Tibial nerve (tissue), 4 donors: ENCODE measurements around the gene SMAD6. TPM values are rescaled to one million over a fixed set of nuclear protein-coding genes. Genes with fewer than 3 reads are reported as not detected.

ENCODE experiments used
- DNase-seq, 2 donors: peaks; one replicate each; pipeline ENCODE4 v3.0.0-alpha.2; 2019; ENCODE audit warnings: low spot score in 2 of 2
- H3K27ac ChIP-seq, 4 donors: fragments of 200-600 bp; sonication (generic) in 3 of 4; one replicate each; pipeline ENCODE4 v1.5.1; 2017 to 2019; ENCODE audit warnings: mild to moderate bottlenecking in 1 of 4
- H3K27me3 ChIP-seq, 2 donors: fragments of 200-600 bp; sonication (generic) in 1 of 2; one replicate each; pipeline versions ENCODE4 v1.5.1 to v1.6.0; 2017 to 2019
- H3K36me3 ChIP-seq, 3 donors: fragments of 200-600 bp; sonication (generic); one replicate each; pipeline ENCODE4 v1.5.1; 2018 to 2019
- H3K4me1 ChIP-seq, 4 donors: fragments of 200-600 bp; sonication (generic) in 3 of 4; one replicate each; pipeline ENCODE4 v1.5.1; 2017 to 2019
- H3K4me3 ChIP-seq, 4 donors: fragments of 200-600 bp; sonication (generic) in 3 of 4; one replicate each; pipeline ENCODE4 v1.5.1; 2017 to 2019; ENCODE audit warnings: mild to moderate bottlenecking in 1 of 4, moderate library complexity in 1 of 4
- H3K9me3 ChIP-seq, 4 donors: fragments of 200-600 bp; sonication (generic) in 3 of 4; one replicate each; pipeline ENCODE4 v1.5.1; 2017 to 2019
- EP300 ChIP-seq, 2 donors: sonication (generic); formaldehyde crosslinking; IDR thresholded peaks; one replicate each; pipeline ENCODE4 v1.6.1; 2017; ENCODE audit warnings: antibody characterized with exemption in 2 of 2, mild to moderate bottlenecking in 1 of 2
- POLR2A ChIP-seq, 2 donors: fragments of 450-650 bp; IDR thresholded peaks; one replicate each; pipeline ENCODE4 v1.6.1; 2017; ENCODE audit warnings: antibody characterized with exemption in 2 of 2, mild to moderate bottlenecking in 2 of 2, moderate library complexity in 2 of 2
- whole genome bisulfite sequencing, 2 donors: methylation state at CpG; one replicate each; pipeline ENCODE4 v1.1.5; 2018; 5-methylcytosine and 5-hydroxymethylcytosine counted together
- total RNA-seq, 4 donors: library from RNA; depleted of rRNA; stranded (reverse); fragments of >200 nt; gene quantifications; one replicate each; pipeline ENCODE4 v1.1.0, GENCODE V29; 2016
- TF ChIP-seq, protein P1 (sequence below), 5 experiments: fragments of 200-600 bp in 3 of 5; fragments of 450-650 bp in 2 of 5; sonication (generic) in 3 of 5; IDR thresholded peaks; one replicate each; pipeline ENCODE4 v1.5.1; 2016 to 2019; ENCODE audit warnings: antibody characterized with exemption in 5 of 5, mild to moderate bottlenecking in 3 of 5, moderate library complexity in 2 of 5

The SMAD6 gene
- total RNA-seq, 4 donors from 2014 or later: 41.9 to 57.2 (median 48.6) TPM

DNA sequence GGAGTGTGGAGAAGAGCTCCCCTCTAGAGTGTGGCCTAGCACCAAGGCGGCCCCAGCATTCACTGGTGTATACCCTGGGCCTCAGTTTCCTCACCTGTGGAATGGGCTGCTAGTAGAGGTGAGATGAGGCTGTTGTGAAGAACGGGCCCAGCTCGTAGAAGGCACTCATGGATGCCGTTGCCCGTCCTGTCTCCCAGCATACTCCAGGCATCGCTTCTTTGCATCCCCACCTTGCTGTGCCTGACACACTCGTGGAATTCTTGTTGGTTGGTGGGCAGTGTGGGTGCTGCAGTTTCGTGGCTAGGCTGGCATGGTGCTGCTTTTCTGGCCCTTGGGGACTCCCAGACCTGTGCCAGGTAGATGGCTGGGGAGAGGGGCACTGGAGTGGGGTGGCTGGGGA lies 76.7 kb downstream of the SMAD6 start:
- H3K36me3 ChIP-seq: peaks cover 0 to 19% (median 0%) of the 10 kb centered on the region in 3 donors
- H3K4me1 ChIP-seq: peaks cover 0 to 42% (median 10%) of the 10 kb centered on the region in 4 donors
- no peaks in the 10 kb centered on the region for H3K9me3 ChIP-seq
- 90 to 98% methylated on average over 8 of the region's 8 CpGs for whole genome bisulfite sequencing, 2 donors
- no peak overlapping the region for H3K4me3 ChIP-seq
- no peak for DNase-seq
- TF ChIP-seq POLR2A (IDR thresholded peaks at IDR 0.05): no peak
- TF ChIP-seq, protein P1, sequence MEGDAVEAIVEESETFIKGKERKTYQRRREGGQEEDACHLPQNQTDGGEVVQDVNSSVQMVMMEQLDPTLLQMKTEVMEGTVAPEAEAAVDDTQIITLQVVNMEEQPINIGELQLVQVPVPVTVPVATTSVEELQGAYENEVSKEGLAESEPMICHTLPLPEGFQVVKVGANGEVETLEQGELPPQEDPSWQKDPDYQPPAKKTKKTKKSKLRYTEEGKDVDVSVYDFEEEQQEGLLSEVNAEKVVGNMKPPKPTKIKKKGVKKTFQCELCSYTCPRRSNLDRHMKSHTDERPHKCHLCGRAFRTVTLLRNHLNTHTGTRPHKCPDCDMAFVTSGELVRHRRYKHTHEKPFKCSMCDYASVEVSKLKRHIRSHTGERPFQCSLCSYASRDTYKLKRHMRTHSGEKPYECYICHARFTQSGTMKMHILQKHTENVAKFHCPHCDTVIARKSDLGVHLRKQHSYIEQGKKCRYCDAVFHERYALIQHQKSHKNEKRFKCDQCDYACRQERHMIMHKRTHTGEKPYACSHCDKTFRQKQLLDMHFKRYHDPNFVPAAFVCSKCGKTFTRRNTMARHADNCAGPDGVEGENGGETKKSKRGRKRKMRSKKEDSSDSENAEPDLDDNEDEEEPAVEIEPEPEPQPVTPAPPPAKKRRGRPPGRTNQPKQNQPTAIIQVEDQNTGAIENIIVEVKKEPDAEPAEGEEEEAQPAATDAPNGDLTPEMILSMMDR (IDR thresholded peaks at IDR 0.05): no peak
- TF ChIP-seq EP300 (IDR thresholded peaks at IDR 0.05): no peak
- H3K27ac ChIP-seq: no peak overlapping the region
- no peaks in the 10 kb centered on the region for H3K27me3 ChIP-seq

DNA sequence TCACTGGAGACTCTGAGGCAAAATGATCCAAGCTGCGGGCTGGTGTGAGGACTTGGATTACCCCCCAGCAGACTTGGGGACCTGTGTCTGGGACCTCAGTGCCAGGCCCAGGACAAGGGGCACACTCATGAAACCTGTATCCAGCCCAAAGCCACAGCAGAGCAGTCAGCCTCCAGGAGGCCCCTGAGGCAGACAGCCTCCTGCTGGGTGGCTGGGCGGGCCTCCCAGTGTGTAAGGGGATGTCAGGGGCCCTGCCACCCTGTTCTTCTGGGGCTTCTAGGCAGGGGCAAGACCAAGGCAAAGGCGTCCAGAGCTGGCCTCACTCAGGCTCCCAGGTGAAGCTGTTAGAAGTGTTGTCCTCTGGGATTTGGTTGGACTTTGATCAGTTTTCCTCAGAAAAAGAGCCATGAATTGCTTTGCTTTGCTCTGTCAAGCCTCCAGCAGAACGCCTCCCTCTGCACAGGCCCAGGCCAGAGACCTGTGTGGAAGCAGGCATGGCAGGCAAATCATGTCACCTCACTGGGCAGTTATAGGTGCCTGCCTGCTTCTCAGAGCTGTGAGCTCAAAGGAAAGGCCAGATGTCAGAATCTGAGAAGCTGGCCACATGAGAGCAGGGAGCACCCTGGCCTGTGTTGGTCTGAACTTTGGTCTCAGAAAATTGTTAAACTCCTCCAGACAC lies 77.4 kb downstream of the SMAD6 start:
- 77 to 93% methylated on average over 4 of the region's 4 CpGs for WGBS, 2 donors
- no peak overlapping the region for H3K27ac ChIP-seq
- H3K4me1 ChIP-seq: peaks cover 0 to 35% (median 3%) of the 10 kb centered on the region in 4 donors
- no peaks in the 10 kb centered on the region for H3K27me3 ChIP-seq
- H3K36me3 ChIP-seq: peaks cover 0 to 21% (median 0%) of the 10 kb centered on the region in 3 donors
- H3K4me3 ChIP-seq: no peak overlapping the region
- TF ChIP-seq POLR2A (IDR thresholded peaks at IDR 0.05): no peak
- TF ChIP-seq, protein P1 (IDR thresholded peaks at IDR 0.05): no peak
- TF ChIP-seq EP300 (IDR thresholded peaks at IDR 0.05): no peak
- no peaks in the 10 kb centered on the region for H3K9me3 ChIP-seq
- DNase-seq: no peak

DNA sequence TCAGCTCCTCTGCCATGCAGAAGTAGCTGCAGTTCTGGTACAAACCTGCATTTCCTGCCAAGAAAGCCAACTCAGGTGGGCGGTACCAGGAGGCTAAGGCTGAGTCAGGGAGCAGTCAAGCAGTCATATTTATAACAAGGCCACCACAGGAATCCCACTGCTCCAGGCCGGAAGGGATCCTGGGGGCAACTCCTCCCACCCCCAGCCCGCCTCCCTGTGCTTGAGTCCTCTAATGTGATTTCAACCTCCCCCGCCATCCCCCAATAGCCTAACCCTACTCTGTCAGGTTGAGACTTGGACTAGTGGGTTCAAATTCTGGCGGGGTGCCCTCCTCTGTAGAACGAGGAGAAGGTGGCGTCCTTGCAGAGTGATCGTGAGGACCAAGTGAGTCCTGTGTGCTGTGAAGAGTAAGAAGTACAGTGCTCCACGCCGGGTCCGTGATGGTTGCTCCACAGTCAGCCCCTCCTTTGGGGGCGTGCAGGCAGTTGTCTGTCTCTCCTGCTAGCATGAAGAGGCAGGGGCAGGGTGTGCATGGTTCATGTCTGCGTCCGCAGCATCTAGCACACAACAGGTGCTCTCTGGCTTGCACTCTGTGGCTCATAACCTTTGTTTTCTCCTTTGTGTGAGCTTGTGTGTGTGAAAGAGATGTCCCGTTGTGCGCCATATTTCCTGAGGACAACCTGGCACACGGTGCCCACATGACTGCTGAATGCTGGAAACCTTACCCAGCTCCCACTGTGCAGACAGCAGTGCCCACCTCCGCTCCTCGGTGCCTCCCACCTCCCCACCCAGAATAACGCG lies 78.3 kb downstream of the SMAD6 start:
- 88 to 92% methylated on average over 21 of the region's 21 CpGs for WGBS, 2 donors
- no peak for DNase-seq
- Histone ChIP-seq H3K27me3 (no peaks in the 10 kb centered on the region), H3K9me3 (no peaks in the 10 kb centered on the region), H3K27ac (no peak overlapping the region), H3K36me3 (peaks cover 0 to 21% (median 0%) of the 10 kb centered on the region in 3 donors), H3K4me1 (peaks cover 0 to 29% (median 3%) of the 10 kb centered on the region in 4 donors), H3K4me3 (no peak overlapping the region)
- TF ChIP-seq POLR2A (IDR thresholded peaks at IDR 0.05) (no peak), EP300 (IDR thresholded peaks at IDR 0.05) (no peak)
- TF ChIP-seq, protein P1 (IDR thresholded peaks at IDR 0.05): no peak

DNA sequence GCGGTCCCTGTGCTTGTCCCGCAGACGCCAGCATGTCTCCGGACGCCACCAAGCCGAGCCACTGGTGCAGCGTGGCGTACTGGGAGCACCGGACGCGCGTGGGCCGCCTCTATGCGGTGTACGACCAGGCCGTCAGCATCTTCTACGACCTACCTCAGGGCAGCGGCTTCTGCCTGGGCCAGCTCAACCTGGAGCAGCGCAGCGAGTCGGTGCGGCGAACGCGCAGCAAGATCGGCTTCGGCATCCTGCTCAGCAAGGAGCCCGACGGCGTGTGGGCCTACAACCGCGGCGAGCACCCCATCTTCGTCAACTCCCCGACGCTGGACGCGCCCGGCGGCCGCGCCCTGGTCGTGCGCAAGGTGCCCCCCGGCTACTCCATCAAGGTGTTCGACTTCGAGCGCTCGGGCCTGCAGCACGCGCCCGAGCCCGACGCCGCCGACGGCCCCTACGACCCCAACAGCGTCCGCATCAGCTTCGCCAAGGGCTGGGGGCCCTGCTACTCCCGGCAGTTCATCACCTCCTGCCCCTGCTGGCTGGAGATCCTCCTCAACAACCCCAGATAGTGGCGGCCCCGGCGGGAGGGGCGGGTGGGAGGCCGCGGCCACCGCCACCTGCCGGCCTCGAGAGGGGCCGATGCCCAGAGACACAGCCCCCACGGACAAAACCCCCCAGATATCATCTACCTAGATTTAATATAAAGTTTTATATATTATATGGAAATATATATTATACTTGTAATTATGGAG lies 79.1 kb downstream of the SMAD6 start:
- no peaks in the 10 kb centered on the region for H3K9me3 ChIP-seq
- no peak overlapping the region for H3K4me3 ChIP-seq
- peaks cover 0 to 22% (median 3%) of the 10 kb centered on the region in 4 donors for H3K4me1 ChIP-seq
- DNase-seq: no peak
- no peak overlapping the region for H3K27ac ChIP-seq
- 95 to 96% methylated on average over 72 to 73 of the region's 73 CpGs for WGBS, 2 donors
- H3K36me3 ChIP-seq: peaks cover 0 to 21% (median 0%) of the 10 kb centered on the region in 3 donors
- TF ChIP-seq EP300 (IDR thresholded peaks at IDR 0.05): no peak
- TF ChIP-seq, protein P1 (IDR thresholded peaks at IDR 0.05): no peak
- no peak for TF ChIP-seq POLR2A (IDR thresholded peaks at IDR 0.05)
- no peaks in the 10 kb centered on the region for H3K27me3 ChIP-seq
